ENCODE measurements around the gene CTSS. TPM values are rescaled to one million over a fixed set of nuclear protein-coding genes. Genes with fewer than 3 reads are reported as not detected.

Gene CTSS
- total and polyA plus RNA-seq, 2 experiments from 2014 or later = not detected

DNA sequence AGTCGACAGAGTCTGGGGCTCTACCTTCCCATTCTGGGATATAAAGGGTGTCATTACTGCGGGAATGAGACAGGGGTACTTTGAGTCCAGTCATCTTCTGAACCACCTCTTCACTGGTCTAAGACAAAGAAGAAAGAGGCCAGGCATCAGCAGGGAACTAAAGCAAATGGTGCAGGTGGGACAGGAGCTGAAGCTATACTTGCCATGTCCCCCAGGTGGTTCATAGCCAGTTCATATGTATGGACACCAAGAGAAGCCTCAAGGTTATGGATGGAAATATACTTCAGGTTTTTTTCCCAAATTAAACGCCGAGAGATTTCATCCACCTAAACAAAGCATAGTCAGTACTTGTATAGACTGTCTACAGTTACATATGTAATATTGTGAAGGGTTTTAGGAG is 40.3 kb upstream of the CTSS start:
- Histone ChIP-seq H3K9me2 (ENCODE audit: insufficient read depth) (no peaks in the 10 kb centered on the region), H3K27ac (ENCODE audit: low read depth) (no peak overlapping the region), H3K4me2 (no peak overlapping the region), H4K20me1 (replicated peaks; ENCODE audit: insufficient read depth) (no peaks in the 10 kb centered on the region), H2AFZ (no peak overlapping the region), H3K27me3 (ENCODE audit: insufficient read depth) (no peaks in the 10 kb centered on the region), H3K36me3 (ENCODE audit: insufficient read depth) (no peaks in the 10 kb centered on the region), H3K4me1 (ENCODE audit: insufficient read depth) (peaks cover 27% of the 10 kb centered on the region), H3F3A (replicated peaks; ENCODE audit: low read depth) (no peaks in the 10 kb centered on the region), H3K4me3 (no peak overlapping the region), H3K79me2 (replicated peaks; ENCODE audit: insufficient read depth) (no peaks in the 10 kb centered on the region)
- Mint-ChIP-seq H3K36me3 (ENCODE audit: low read depth) (no peaks in the 10 kb centered on the region), H3K4me3 (no peak overlapping the region), H3K27me3 (ENCODE audit: insufficient read depth, low read depth, poor library complexity) (peaks cover 2% of the 10 kb centered on the region), H3K4me1 (peaks cover 30% of the 10 kb centered on the region), H3K9me3 (no peaks in the 10 kb centered on the region), H3K27ac (no peak overlapping the region)
- ATAC-seq (peak; percentile 14; the same call in 1 of the 3 replicates), DNase-seq (ENCODE audit: low spot score) (peak; percentile 8)
- TF ChIP-seq EZH2 (IDR thresholded peaks at IDR 0.05; ENCODE audit: low read depth, unreplicated experiment) (no peak), STAT1 (IDR thresholded peaks at IDR 0.05; ENCODE audit: unreplicated experiment) (no peak), ZNF114 (CRISPR knock-in tag; IDR thresholded peaks at IDR 0.05) (no peak), EZH2phosphoT487 (IDR thresholded peaks at IDR 0.05; ENCODE audit: unreplicated experiment) (no peak), ZNF331 (CRISPR knock-in tag; IDR thresholded peaks at IDR 0.05; ENCODE audit: low read depth) (no peak), NANOG (IDR thresholded peaks at IDR 0.05; ENCODE audit: borderline replicate concordance) (no peak)
- TF ChIP-seq, protein P1, sequence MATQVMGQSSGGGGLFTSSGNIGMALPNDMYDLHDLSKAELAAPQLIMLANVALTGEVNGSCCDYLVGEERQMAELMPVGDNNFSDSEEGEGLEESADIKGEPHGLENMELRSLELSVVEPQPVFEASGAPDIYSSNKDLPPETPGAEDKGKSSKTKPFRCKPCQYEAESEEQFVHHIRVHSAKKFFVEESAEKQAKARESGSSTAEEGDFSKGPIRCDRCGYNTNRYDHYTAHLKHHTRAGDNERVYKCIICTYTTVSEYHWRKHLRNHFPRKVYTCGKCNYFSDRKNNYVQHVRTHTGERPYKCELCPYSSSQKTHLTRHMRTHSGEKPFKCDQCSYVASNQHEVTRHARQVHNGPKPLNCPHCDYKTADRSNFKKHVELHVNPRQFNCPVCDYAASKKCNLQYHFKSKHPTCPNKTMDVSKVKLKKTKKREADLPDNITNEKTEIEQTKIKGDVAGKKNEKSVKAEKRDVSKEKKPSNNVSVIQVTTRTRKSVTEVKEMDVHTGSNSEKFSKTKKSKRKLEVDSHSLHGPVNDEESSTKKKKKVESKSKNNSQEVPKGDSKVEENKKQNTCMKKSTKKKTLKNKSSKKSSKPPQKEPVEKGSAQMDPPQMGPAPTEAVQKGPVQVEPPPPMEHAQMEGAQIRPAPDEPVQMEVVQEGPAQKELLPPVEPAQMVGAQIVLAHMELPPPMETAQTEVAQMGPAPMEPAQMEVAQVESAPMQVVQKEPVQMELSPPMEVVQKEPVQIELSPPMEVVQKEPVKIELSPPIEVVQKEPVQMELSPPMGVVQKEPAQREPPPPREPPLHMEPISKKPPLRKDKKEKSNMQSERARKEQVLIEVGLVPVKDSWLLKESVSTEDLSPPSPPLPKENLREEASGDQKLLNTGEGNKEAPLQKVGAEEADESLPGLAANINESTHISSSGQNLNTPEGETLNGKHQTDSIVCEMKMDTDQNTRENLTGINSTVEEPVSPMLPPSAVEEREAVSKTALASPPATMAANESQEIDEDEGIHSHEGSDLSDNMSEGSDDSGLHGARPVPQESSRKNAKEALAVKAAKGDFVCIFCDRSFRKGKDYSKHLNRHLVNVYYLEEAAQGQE (IDR thresholded peaks at IDR 0.05; ENCODE audit: unreplicated experiment) = no peak
- TF ChIP-seq, protein P2, sequence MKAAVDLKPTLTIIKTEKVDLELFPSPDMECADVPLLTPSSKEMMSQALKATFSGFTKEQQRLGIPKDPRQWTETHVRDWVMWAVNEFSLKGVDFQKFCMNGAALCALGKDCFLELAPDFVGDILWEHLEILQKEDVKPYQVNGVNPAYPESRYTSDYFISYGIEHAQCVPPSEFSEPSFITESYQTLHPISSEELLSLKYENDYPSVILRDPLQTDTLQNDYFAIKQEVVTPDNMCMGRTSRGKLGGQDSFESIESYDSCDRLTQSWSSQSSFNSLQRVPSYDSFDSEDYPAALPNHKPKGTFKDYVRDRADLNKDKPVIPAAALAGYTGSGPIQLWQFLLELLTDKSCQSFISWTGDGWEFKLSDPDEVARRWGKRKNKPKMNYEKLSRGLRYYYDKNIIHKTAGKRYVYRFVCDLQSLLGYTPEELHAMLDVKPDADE (IDR thresholded peaks at IDR 0.05) = no peak
- TF ChIP-seq, protein P3, sequence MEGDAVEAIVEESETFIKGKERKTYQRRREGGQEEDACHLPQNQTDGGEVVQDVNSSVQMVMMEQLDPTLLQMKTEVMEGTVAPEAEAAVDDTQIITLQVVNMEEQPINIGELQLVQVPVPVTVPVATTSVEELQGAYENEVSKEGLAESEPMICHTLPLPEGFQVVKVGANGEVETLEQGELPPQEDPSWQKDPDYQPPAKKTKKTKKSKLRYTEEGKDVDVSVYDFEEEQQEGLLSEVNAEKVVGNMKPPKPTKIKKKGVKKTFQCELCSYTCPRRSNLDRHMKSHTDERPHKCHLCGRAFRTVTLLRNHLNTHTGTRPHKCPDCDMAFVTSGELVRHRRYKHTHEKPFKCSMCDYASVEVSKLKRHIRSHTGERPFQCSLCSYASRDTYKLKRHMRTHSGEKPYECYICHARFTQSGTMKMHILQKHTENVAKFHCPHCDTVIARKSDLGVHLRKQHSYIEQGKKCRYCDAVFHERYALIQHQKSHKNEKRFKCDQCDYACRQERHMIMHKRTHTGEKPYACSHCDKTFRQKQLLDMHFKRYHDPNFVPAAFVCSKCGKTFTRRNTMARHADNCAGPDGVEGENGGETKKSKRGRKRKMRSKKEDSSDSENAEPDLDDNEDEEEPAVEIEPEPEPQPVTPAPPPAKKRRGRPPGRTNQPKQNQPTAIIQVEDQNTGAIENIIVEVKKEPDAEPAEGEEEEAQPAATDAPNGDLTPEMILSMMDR (conservative IDR thresholded peaks at IDR 0.05; ENCODE audit: low read depth in 2 of 2) = no peak

DNA sequence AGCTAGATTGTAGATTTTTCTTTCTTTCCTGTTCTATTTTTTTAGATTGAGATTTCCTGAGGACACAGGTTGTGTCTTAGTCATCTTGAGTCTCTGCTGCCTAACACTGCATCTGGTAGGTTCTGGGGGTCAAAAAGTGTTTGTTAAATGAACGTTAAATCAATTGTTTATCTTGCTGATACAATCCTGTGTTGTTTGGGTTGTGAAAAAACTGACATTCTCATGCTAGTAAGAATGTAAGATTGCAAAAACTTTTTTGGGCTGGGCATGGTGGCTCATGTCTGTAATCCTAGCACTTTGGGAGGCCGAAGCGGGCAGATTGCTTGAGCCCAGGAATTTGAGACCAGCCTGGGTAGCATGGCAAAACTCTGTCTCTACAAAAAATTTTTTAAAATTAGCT is 39.1 kb upstream of the CTSS start:
- H3K4me3 ChIP-seq = no peak overlapping the region
- no peaks in the 10 kb centered on the region for H4K20me1 ChIP-seq (replicated peaks; ENCODE audit: insufficient read depth)
- no peaks in the 10 kb centered on the region for H3K79me2 ChIP-seq (replicated peaks; ENCODE audit: insufficient read depth)
- no peaks in the 10 kb centered on the region for H3F3A ChIP-seq (replicated peaks; ENCODE audit: low read depth)
- Mint-ChIP-seq H3K9me3 (no peaks in the 10 kb centered on the region), H3K4me1 (peaks cover 32% of the 10 kb centered on the region), H3K4me3 (no peak overlapping the region), H3K27me3 (ENCODE audit: insufficient read depth, low read depth, poor library complexity) (peaks cover 2% of the 10 kb centered on the region), H3K36me3 (ENCODE audit: low read depth) (no peaks in the 10 kb centered on the region), H3K27ac (no peak overlapping the region)
- H3K36me3 ChIP-seq (ENCODE audit: insufficient read depth) = no peaks in the 10 kb centered on the region
- peaks cover 27% of the 10 kb centered on the region for H3K4me1 ChIP-seq (ENCODE audit: insufficient read depth)
- no peaks in the 10 kb centered on the region for H3K27me3 ChIP-seq (ENCODE audit: insufficient read depth)
- DNase-seq (ENCODE audit: low spot score) = no peak
- no peak overlapping the region for H3K27ac ChIP-seq (ENCODE audit: low read depth)
- no peaks in the 10 kb centered on the region for H3K9me2 ChIP-seq (ENCODE audit: insufficient read depth)
- H3K4me2 ChIP-seq = no peak overlapping the region
- no peak overlapping the region for H2AFZ ChIP-seq
- ATAC-seq = no peak
- TF ChIP-seq, protein P2 (IDR thresholded peaks at IDR 0.05) = no peak

Data from GM23338 (cell line).